HG02870 (cell line): ENCODE measurements around the gene MAP3K21.
A peak's percentile ranks its signal among the peaks of the same experiment; 100 is the strongest.

Source experiments
- ATAC-seq: cut with Tn5 transposase; IDR thresholded peaks from one replicate; pipeline ENCODE4 v1.9.1; 2021; ENCODE audit warnings: mild to moderate bottlenecking, moderate library complexity; ENCODE audit not compliant: unreplicated experiment

MAP3K21 gene

GRCh38 chr1:233327651-233328141 lies at the start of gene MAP3K21:
Gene MAP3K21, plus strand, starts transcription at chr1:233327724. Its CDS starts 305 bp downstream, at chr1:233328029.
- ATAC-seq: peak; percentile 41

DNA sequence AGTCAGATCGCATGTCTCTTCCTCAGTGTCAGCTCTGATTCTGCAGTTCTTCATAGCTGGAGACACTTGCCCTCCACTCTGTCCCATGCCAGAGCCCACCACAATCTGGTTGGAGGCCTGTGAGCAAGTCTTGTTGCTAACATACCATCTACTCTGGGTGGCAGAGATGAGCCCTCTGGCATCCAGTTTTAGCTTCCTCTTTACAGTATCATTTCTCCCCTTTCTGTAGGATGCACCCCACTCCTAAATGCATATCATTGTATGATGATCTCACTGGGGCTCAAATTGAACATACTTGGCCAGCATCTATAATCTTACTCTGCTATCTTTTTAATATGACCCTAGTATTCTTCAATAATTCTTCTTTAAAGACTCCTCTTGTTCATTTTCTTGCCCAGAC lies 48.9 kb upstream of the MAP3K21 start:
- no peak for ATAC-seq

DNA sequence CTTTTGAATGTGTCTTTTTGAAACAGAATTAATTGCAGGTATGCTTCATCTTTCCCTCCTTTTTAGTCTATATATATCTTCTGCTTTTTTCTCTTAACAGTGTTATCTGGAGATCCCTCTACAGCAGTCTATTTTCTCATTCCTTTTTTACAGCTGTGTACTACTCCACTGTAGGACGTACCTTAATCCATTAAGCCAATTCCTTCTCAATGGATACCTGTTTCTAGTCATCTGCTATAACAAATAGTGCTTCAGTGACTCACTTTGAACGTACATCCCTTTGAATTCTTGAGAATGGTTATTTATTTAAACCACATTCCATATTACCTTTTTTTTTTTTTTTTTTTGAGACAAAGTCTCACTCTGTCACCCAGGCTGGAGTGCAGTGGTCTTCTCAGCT lies 47.6 kb upstream of the MAP3K21 start:
- no peak for ATAC-seq

DNA sequence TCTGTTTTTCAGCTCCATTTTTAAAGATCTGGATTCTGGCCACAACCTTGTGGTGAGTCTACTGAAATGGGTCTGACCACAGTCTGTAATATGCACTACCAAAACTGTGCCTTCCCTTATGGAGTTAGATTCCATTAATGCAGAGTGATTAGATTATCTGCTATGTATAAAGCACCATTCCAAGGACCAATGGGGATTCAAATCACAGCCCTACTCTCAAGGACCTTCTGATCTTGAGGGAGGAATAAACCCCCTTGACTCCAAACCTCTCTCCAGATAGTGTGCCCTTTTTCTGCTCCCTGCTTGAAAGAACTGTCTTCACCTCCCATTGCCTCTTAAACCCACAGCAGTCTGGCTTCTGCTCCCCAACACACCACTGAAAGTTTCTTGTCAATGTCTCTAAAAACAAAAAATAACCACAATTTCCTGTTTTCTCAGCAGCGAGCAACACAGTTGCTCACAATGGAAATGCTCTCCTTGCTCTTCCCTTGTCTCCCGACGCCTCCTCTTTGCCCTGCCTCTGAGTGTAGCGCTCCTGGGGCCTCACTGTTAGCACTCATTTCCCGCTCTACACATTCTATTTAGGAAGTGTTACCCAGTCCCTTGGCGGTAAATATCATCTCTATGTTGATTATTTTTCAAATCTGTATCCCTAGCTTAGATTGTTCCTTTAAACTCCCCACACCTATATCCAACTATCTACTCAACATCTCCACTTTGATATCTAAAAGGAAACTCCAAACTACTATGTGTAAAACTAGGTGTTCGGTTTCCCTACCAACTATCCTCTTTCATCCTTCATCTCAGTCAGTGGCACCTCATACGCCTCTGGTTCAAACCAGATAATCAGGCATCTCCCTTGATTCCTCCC lies 45.6 kb upstream of the MAP3K21 start:
- peak; percentile 70 for ATAC-seq

- no peak for ATAC-seq
These were observed 45.0 kb upstream of the MAP3K21 start for GRCh38 chr1:233282582-233282886.

DNA sequence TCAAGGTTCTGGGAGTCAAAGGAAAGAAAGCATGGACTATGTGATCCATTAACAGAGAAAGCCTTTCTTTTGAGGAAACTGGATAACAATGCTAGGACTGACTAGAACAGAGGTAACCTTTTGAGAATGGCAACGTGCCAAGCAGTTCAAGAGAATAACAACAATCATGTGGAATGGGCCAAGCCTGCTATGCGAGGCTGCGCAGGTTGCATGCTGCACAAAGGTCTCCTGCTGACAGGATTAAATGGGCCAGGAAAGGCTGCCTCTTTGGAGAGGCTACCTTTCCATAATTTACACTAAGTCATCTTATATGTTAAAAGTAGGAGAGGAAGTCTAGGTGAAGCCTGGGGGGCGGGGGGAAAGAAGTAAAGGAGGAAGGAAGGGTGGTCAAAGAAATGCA lies 37.8 kb upstream of the MAP3K21 start:
- ATAC-seq: no peak

DNA sequence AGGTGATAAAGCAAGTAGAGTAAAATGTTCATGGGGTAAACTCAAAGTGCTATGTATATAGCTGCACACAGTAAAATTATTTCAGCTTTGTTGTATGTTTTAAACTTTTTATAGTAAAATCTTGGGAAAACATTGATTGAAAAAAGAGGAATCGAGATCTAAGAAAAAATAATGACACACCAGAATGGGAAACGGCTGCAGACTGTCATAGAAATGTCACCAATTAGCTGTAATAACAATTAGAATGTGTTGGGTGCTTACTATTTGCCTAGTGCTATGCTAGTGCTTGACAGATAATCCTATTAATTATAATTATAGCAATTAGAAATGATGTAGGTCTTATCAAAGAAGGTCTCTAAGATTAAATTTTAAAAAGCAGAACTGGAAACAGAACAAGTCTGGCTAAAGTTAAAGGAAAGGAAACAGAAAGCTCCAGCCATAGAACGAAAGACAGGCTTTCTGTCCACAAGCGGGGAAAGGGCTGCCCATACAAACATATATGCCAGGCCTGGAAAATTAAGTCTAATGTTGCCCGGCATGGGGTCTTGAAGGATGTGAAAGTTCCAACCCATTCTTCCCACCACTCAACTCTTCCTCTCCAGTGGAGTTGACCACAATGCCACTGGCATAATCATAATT lies 37.0 kb upstream of the MAP3K21 start:
- ATAC-seq: no peak

GRCh38 chr1:233293556-233294446 lies 33.7 kb upstream of the MAP3K21 start:
- ATAC-seq: no peak

- no peak for ATAC-seq
These were observed 32.6 kb upstream of the MAP3K21 start for GRCh38 chr1:233294913-233295236.

DNA sequence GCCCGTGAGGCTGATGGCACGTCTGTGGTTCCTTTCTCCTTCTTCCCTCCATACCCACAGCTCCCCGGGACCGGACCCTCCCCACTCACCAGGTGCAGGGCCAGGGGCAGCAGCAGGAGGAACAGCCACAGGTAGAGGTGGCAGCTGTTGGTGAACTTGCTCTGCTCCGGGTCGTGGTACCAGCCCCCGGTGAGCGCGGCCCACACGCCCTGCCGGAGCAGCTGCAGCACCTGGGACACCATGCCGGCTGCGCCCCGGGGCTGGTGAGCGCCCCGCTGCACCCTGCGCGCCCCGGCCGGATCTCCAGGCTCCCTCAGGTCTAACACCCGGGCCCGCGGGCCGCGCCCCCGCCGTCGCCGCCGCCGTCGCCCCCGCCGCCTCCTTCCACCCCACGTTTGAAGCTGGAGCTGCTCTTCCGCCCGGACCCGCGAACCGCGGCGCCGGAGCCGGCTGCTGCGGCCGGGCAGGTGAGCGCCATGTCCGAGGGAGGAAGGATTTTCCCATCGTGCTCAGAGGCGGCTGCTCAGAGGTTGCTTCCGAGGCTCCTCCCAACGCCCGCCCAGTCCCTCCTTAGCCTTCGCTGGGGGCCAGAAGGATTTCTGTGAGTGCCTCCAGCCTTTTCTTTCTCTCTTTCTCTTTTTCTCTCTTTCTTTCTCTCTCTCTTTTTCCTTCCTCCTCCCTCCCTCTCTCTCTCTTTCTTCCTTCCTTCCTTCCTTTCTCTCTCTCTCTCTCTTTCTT lies 32.1 kb upstream of the MAP3K21 start, which contains the start of gene PCNX2:
TSS of gene PCNX2 (minus strand) at position 489 of the 738 bp plus-strand sequence. CDS start at position 242, 247 bp downstream.
- peak; percentile 92 for ATAC-seq

GRCh38 chr1:233295975-233296322 lies 31.6 kb upstream of the MAP3K21 start:
- no peak for ATAC-seq

- no peak for ATAC-seq
These were observed 28.1 kb upstream of the MAP3K21 start for GRCh38 chr1:233299450-233299849.

- ATAC-seq: no peak
These were observed 27.2 kb upstream of the MAP3K21 start for GRCh38 chr1:233300326-233300725.

GRCh38 chr1:233304489-233305102 lies 22.9 kb upstream of the MAP3K21 start:
- no peak for ATAC-seq

GRCh38 chr1:233313434-233314155 lies 13.9 kb upstream of the MAP3K21 start:
- no peak for ATAC-seq

GRCh38 chr1:233315718-233316301 lies 11.7 kb upstream of the MAP3K21 start:
- no peak for ATAC-seq

- ATAC-seq: no peak
These were observed 11.1 kb upstream of the MAP3K21 start for GRCh38 chr1:233316473-233316872.

DNA sequence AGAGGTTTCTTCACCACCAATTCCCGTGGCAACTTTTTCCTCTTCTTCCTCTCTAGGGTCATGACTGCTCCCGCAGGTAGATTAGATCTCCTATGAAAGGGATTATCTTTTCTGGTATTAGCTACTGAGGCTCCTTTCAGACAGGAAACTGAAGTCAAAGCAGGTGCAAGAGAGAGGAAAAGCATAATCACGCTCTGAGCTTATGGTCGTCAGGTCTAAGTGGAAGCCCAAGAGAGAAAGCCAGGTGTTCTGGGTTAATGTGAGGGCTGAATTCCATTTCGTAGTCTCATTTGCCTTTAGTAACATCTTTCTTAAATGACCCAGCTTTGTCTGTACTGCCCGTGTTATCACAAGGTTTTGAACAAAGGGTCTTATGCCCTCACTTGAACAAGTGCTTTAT lies 8.3 kb upstream of the MAP3K21 start:
- ATAC-seq: no peak

DNA sequence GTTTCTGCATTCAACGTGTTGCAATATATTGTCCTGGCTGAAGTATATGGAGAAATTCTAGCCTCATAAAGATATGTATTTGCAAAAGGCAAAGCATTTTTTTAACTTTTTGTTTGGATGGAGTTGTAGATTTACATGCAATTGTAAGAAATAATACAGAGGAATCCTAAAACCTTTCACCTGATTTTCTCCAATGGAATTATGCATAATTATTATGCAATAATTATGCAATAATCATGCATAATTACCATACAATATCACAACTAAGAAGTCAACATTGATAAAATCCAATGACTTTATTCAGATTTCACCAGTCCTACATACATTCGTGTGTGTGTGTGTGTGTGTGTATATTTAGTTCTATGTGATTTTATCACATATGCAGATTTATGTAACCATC lies 7.5 kb upstream of the MAP3K21 start:
- ATAC-seq: no peak
